GM23338 (cell line): ENCODE results near the gene ESPNL. TPM values are rescaled to one million over a fixed set of nuclear protein-coding genes. Genes with fewer than 3 reads are reported as not detected.

Experiments used
- ATAC-seq: fragments of 200-7000 bp; cut with Tn5 transposase; 3 replicates; pipeline ENCODE4 v1.9.1; 2020
- DNase-seq: peaks from one replicate; pipeline ENCODE4 v3.0.0-alpha.2; 2015; ENCODE audit warnings: low spot score
- H2AFZ ChIP-seq: fragments of 200-600 bp; sonication (generic); 2 replicates; pipeline ENCODE4 v1.8.0; 2016; ENCODE audit warnings: antibody characterized with exemption, mild to moderate bottlenecking, moderate library complexity
- H3F3A ChIP-seq: fragments of 200-600 bp; sonication (generic); replicated peaks from 2 replicates; pipeline ENCODE4 v1.8.0; 2017; ENCODE audit warnings: antibody characterized with exemption, mixed run types, low read depth
- H3K27ac ChIP-seq: fragments of 200-600 bp; sonication (generic); 2 replicates; pipeline ENCODE4 v1.6.1; 2016; ENCODE audit warnings: low read depth
- H3K27me3 ChIP-seq: fragments of 200-600 bp; sonication (generic); 2 replicates; pipeline ENCODE4 v1.8.0; 2016; ENCODE audit warnings: mild to moderate bottlenecking, mixed run types, moderate library complexity; ENCODE audit not compliant: insufficient read depth
- H3K36me3 ChIP-seq: fragments of 200-600 bp; sonication (generic); 2 replicates; pipeline ENCODE4 v1.8.0; 2016; ENCODE audit warnings: mild to moderate bottlenecking; ENCODE audit not compliant: insufficient read depth
- H3K4me1 ChIP-seq: fragments of 200-600 bp; sonication (generic); 2 replicates; pipeline ENCODE4 v1.8.0; 2016; ENCODE audit warnings: mild to moderate bottlenecking, moderate library complexity; ENCODE audit not compliant: insufficient read depth
- H3K4me2 ChIP-seq: fragments of 200-600 bp; sonication (generic); 2 replicates; pipeline ENCODE4 v1.7.1; 2017; ENCODE audit warnings: mixed run types
- H3K4me3 ChIP-seq: fragments of 200-600 bp; sonication (generic); 2 replicates; pipeline ENCODE4 v1.6.1; 2016; ENCODE audit warnings: mixed run types
- H3K79me2 ChIP-seq: fragments of 200-600 bp; sonication (generic); replicated peaks from 2 replicates; pipeline ENCODE4 v1.8.0; 2017; ENCODE audit warnings: mild to moderate bottlenecking; ENCODE audit not compliant: insufficient read depth
- H3K9me2 ChIP-seq: fragments of 200-600 bp; sonication (generic); 2 replicates; pipeline ENCODE4 v1.8.0; 2017; ENCODE audit not compliant: insufficient read depth
- H4K20me1 ChIP-seq: fragments of 200-600 bp; sonication (generic); replicated peaks from 2 replicates; pipeline ENCODE4 v1.8.0; 2017; ENCODE audit warnings: mild to moderate bottlenecking; ENCODE audit not compliant: insufficient read depth
- H3K27ac Mint-ChIP-seq: 2 replicates; pipeline ENCODE4 v1.8.0; 2020; ENCODE audit warnings: inconsistent platforms, mild to moderate bottlenecking, moderate library complexity, mixed read lengths
- H3K27me3 Mint-ChIP-seq: 3 replicates; pipeline ENCODE4 v1.8.0; 2022; ENCODE audit warnings: low read depth, mild to moderate bottlenecking, moderate library complexity, mixed read lengths, inconsistent platforms; ENCODE audit not compliant: insufficient read depth, poor library complexity
- H3K36me3 Mint-ChIP-seq: 3 replicates; pipeline ENCODE4 v1.8.0; 2021; ENCODE audit warnings: low read depth, mild to moderate bottlenecking, inconsistent platforms, moderate library complexity, mixed read lengths
- H3K4me1 Mint-ChIP-seq: 3 replicates; pipeline ENCODE4 v1.8.0; 2020; ENCODE audit warnings: mild to moderate bottlenecking, inconsistent platforms, mixed read lengths
- H3K4me3 Mint-ChIP-seq: 3 replicates; pipeline ENCODE4 v1.8.0; 2021; ENCODE audit warnings: moderate library complexity, mild to moderate bottlenecking, inconsistent platforms, mixed read lengths
- H3K9me3 Mint-ChIP-seq: 3 replicates; pipeline ENCODE4 v1.8.0; 2020; ENCODE audit warnings: moderate library complexity, mild to moderate bottlenecking, inconsistent platforms, mixed read lengths
- CREB1 ChIP-seq: fragments of 250-450 bp; sonication (Bioruptor Pico); IDR thresholded peaks from 2 replicates; pipeline ENCODE4 v1.5.0; 2020; ENCODE audit warnings: low read depth, mild to moderate bottlenecking, moderate library complexity
- EZH2 ChIP-seq: fragments of 200-600 bp; sonication (generic); IDR thresholded peaks from one replicate; pipeline ENCODE4 v1.8.0; 2017; ENCODE audit warnings: antibody characterized with exemption, mild to moderate bottlenecking, low read depth; ENCODE audit not compliant: unreplicated experiment
- EZH2phosphoT487 ChIP-seq: fragments of 200-600 bp; sonication (generic); IDR thresholded peaks from one replicate; pipeline ENCODE4 v1.8.1; 2018; ENCODE audit warnings: antibody characterized with exemption; ENCODE audit not compliant: unreplicated experiment
- JUNB ChIP-seq: IDR thresholded peaks from one replicate; pipeline ENCODE4 v1.6.1; 2016; ENCODE audit warnings: antibody characterized with exemption; ENCODE audit not compliant: unreplicated experiment
- NANOG ChIP-seq: IDR thresholded peaks from 2 replicates; pipeline ENCODE4 v1.6.1; 2016; ENCODE audit warnings: antibody characterized with exemption, borderline replicate concordance
- POLR2AphosphoS5 ChIP-seq: IDR thresholded peaks from 2 replicates; pipeline ENCODE4 v1.6.1; 2016; ENCODE audit warnings: antibody characterized with exemption, low read depth
- STAT1 ChIP-seq: IDR thresholded peaks from one replicate; pipeline ENCODE4 v1.6.1; 2016; ENCODE audit warnings: antibody characterized with exemption; ENCODE audit not compliant: unreplicated experiment
- ZNF114 ChIP-seq: fragments of 250-450 bp; sonication (Bioruptor Pico); IDR thresholded peaks from 2 replicates; pipeline ENCODE4 v1.5.0; 2020; ENCODE audit warnings: mild to moderate bottlenecking, moderate library complexity
- ZNF331 ChIP-seq: fragments of 250-450 bp; sonication (Bioruptor Pico); IDR thresholded peaks from 2 replicates; pipeline ENCODE4 v1.5.0; 2020; ENCODE audit warnings: low read depth, mild to moderate bottlenecking, moderate library complexity
- polyA plus RNA-seq: library from polyadenylated mRNA; unstranded; fragments of >200 nt; fragmentation: Nextera tagmentation; extraction: Ambion mirVana; gene quantifications from 2 replicates; pipeline ENCODE4 v1.2.1, GENCODE V29; 2016
- total RNA-seq: library from RNA; depleted of rRNA; stranded (reverse); fragments of >200 nt; shearing (Covaris generic); gene quantifications from 2 replicates; pipeline ENCODE4 v1.2.3, GENCODE V29; 2014
- TF ChIP-seq, protein P1 (sequence below), 2 experiments: fragments of 200-600 bp in 1 of 2; sonication (generic) in 1 of 2; conservative IDR thresholded peaks; 2 replicates each; pipeline versions ENCODE4 v1.5.1 to v1.6.1; 2016 to 2017; ENCODE audit warnings: antibody characterized with exemption in 2 of 2, low read depth in 2 of 2, mild to moderate bottlenecking in 2 of 2, moderate library complexity in 1 of 2
- TF ChIP-seq, protein P2 (sequence below): IDR thresholded peaks from 2 replicates; pipeline ENCODE4 v1.6.1; 2016; ENCODE audit warnings: antibody characterized with exemption
- TF ChIP-seq, protein P3 (sequence below): fragments of 250-450 bp; sonication (Bioruptor Pico); IDR thresholded peaks from 2 replicates; pipeline ENCODE4 v1.5.0; 2020; ENCODE audit warnings: mild to moderate bottlenecking, moderate library complexity
- TF ChIP-seq, protein P4 (sequence below): IDR thresholded peaks from one replicate; pipeline ENCODE4 v1.6.1; 2018; ENCODE audit warnings: antibody characterized with exemption; ENCODE audit not compliant: unreplicated experiment

Gene ESPNL
- total and polyA plus RNA-seq, 2 experiments from 2014 or later: 0.44 to 3.1 TPM

DNA sequence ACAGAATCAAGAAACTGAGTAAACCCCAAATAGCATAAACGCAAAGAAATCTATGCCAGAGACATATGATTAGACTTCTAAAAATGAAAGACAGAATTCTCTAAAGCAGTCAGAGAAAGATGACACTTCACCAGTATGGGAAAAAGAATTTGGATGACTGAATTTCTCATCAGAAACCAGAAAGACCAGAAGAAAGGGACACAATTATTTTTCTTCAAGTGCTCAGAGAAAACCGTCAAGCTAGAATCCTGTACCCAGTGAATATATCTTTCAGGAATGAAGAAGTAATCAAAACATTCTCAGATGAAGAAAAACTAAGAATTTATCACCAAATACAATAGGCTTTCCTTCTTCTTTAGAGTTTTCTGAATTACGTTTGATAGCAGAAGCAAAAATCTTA, 14.2 kb upstream of the ESPNL start:
- Histone ChIP-seq H4K20me1 (peaks cover 8% of the 10 kb centered on the region; the same call in 1 of the 2 replicates), H3K4me3 (no peak overlapping the region), H3K79me2 (no peaks in the 10 kb centered on the region), H3K4me2 (no peak overlapping the region), H3K27ac (no peak overlapping the region), H3K36me3 (peaks cover 51% of the 10 kb centered on the region), H3K9me2 (no peaks in the 10 kb centered on the region), H2AFZ (no peak overlapping the region), H3K27me3 (no peaks in the 10 kb centered on the region), H3F3A (0 out of 2 replicates have a peak, but pooled peaks cover 6% of the 10 kb centered on the region), H3K4me1 (no peaks in the 10 kb centered on the region)
- H3K4me1 Mint-ChIP-seq: 0 out of 3 replicates have a peak, but pooled peaks cover under 1% of the 10 kb centered on the region
- TF ChIP-seq ZNF331 (no peak), POLR2AphosphoS5 (no peak), NANOG (no peak), EZH2 (no peak), CREB1 (CRISPR knock-in tag) (no peak), EZH2phosphoT487 (no peak), JUNB (no peak), STAT1 (no peak), ZNF114 (CRISPR knock-in tag) (no peak)
- TF ChIP-seq, protein P1, sequence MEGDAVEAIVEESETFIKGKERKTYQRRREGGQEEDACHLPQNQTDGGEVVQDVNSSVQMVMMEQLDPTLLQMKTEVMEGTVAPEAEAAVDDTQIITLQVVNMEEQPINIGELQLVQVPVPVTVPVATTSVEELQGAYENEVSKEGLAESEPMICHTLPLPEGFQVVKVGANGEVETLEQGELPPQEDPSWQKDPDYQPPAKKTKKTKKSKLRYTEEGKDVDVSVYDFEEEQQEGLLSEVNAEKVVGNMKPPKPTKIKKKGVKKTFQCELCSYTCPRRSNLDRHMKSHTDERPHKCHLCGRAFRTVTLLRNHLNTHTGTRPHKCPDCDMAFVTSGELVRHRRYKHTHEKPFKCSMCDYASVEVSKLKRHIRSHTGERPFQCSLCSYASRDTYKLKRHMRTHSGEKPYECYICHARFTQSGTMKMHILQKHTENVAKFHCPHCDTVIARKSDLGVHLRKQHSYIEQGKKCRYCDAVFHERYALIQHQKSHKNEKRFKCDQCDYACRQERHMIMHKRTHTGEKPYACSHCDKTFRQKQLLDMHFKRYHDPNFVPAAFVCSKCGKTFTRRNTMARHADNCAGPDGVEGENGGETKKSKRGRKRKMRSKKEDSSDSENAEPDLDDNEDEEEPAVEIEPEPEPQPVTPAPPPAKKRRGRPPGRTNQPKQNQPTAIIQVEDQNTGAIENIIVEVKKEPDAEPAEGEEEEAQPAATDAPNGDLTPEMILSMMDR (conservative IDR thresholded peaks at IDR 0.05; ENCODE audit: low read depth in 2 of 2): no peak
- TF ChIP-seq, protein P2, sequence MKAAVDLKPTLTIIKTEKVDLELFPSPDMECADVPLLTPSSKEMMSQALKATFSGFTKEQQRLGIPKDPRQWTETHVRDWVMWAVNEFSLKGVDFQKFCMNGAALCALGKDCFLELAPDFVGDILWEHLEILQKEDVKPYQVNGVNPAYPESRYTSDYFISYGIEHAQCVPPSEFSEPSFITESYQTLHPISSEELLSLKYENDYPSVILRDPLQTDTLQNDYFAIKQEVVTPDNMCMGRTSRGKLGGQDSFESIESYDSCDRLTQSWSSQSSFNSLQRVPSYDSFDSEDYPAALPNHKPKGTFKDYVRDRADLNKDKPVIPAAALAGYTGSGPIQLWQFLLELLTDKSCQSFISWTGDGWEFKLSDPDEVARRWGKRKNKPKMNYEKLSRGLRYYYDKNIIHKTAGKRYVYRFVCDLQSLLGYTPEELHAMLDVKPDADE: no peak
- TF ChIP-seq, protein P3, sequence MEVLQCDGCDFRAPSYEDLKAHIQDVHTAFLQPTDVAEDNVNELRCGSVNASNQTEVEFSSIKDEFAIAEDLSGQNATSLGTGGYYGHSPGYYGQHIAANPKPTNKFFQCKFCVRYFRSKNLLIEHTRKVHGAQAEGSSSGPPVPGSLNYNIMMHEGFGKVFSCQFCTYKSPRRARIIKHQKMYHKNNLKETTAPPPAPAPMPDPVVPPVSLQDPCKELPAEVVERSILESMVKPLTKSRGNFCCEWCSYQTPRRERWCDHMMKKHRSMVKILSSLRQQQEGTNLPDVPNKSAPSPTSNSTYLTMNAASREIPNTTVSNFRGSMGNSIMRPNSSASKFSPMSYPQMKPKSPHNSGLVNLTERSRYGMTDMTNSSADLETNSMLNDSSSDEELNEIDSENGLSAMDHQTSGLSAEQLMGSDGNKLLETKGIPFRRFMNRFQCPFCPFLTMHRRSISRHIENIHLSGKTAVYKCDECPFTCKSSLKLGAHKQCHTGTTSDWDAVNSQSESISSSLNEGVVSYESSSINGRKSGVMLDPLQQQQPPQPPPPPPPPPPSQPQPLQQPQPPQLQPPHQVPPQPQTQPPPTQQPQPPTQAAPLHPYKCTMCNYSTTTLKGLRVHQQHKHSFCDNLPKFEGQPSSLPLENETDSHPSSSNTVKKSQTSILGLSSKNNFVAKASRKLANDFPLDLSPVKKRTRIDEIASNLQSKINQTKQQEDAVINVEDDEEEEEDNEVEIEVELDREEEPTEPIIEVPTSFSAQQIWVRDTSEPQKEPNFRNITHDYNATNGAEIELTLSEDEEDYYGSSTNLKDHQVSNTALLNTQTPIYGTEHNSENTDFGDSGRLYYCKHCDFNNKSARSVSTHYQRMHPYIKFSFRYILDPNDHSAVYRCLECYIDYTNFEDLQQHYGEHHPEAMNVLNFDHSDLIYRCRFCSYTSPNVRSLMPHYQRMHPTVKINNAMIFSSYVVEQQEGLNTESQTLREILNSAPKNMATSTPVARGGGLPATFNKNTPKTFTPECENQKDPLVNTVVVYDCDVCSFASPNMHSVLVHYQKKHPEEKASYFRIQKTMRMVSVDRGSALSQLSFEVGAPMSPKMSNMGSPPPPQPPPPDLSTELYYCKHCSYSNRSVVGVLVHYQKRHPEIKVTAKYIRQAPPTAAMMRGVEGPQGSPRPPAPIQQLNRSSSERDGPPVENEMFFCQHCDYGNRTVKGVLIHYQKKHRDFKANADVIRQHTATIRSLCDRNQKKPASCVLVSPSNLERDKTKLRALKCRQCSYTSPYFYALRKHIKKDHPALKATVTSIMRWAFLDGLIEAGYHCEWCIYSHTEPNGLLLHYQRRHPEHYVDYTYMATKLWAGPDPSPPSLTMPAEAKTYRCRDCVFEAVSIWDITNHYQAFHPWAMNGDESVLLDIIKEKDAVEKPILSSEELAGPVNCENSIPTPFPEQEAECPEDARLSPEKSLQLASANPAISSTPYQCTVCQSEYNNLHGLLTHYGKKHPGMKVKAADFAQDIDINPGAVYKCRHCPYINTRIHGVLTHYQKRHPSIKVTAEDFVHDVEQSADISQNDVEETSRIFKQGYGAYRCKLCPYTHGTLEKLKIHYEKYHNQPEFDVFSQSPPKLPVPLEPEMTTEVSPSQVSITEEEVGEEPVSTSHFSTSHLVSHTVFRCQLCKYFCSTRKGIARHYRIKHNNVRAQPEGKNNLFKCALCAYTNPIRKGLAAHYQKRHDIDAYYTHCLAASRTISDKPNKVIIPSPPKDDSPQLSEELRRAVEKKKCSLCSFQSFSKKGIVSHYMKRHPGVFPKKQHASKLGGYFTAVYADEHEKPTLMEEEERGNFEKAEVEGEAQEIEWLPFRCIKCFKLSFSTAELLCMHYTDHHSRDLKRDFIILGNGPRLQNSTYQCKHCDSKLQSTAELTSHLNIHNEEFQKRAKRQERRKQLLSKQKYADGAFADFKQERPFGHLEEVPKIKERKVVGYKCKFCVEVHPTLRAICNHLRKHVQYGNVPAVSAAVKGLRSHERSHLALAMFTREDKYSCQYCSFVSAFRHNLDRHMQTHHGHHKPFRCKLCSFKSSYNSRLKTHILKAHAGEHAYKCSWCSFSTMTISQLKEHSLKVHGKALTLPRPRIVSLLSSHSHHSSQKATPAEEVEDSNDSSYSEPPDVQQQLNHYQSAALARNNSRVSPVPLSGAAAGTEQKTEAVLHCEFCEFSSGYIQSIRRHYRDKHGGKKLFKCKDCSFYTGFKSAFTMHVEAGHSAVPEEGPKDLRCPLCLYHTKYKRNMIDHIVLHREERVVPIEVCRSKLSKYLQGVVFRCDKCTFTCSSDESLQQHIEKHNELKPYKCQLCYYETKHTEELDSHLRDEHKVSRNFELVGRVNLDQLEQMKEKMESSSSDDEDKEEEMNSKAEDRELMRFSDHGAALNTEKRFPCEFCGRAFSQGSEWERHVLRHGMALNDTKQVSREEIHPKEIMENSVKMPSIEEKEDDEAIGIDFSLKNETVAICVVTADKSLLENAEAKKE (CRISPR knock-in tag): no peak
- TF ChIP-seq, protein P4, sequence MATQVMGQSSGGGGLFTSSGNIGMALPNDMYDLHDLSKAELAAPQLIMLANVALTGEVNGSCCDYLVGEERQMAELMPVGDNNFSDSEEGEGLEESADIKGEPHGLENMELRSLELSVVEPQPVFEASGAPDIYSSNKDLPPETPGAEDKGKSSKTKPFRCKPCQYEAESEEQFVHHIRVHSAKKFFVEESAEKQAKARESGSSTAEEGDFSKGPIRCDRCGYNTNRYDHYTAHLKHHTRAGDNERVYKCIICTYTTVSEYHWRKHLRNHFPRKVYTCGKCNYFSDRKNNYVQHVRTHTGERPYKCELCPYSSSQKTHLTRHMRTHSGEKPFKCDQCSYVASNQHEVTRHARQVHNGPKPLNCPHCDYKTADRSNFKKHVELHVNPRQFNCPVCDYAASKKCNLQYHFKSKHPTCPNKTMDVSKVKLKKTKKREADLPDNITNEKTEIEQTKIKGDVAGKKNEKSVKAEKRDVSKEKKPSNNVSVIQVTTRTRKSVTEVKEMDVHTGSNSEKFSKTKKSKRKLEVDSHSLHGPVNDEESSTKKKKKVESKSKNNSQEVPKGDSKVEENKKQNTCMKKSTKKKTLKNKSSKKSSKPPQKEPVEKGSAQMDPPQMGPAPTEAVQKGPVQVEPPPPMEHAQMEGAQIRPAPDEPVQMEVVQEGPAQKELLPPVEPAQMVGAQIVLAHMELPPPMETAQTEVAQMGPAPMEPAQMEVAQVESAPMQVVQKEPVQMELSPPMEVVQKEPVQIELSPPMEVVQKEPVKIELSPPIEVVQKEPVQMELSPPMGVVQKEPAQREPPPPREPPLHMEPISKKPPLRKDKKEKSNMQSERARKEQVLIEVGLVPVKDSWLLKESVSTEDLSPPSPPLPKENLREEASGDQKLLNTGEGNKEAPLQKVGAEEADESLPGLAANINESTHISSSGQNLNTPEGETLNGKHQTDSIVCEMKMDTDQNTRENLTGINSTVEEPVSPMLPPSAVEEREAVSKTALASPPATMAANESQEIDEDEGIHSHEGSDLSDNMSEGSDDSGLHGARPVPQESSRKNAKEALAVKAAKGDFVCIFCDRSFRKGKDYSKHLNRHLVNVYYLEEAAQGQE: no peak
- no peak overlapping the region for H3K4me3 Mint-ChIP-seq
- H3K36me3 Mint-ChIP-seq: peaks cover 80% of the 10 kb centered on the region
- DNase-seq (no peak), ATAC-seq (no peak)
- peaks cover 5% of the 10 kb centered on the region for H3K27me3 Mint-ChIP-seq
- H3K9me3 Mint-ChIP-seq: no peaks in the 10 kb centered on the region
- H3K27ac Mint-ChIP-seq: no peak overlapping the region
